ENCODE data around the gene TNFAIP8.

The TNFAIP8 gene

GRCh38 chr5:119362714-119363113 is 6.9 kb downstream of the TNFAIP8 start:
- H3K27ac ChIP-seq (ENCODE audit: poor library complexity, severe bottlenecking): peak overlapping the region; percentile 90
- ATAC-seq (ENCODE audit: low read depth): no peak
- no peak overlapping the region for H3K4me3 ChIP-seq (ENCODE audit: severe bottlenecking)
- H3K9me3 ChIP-seq (ENCODE audit: severe bottlenecking): no peaks in the 10 kb centered on the region
- TF ChIP-seq, protein P1, sequence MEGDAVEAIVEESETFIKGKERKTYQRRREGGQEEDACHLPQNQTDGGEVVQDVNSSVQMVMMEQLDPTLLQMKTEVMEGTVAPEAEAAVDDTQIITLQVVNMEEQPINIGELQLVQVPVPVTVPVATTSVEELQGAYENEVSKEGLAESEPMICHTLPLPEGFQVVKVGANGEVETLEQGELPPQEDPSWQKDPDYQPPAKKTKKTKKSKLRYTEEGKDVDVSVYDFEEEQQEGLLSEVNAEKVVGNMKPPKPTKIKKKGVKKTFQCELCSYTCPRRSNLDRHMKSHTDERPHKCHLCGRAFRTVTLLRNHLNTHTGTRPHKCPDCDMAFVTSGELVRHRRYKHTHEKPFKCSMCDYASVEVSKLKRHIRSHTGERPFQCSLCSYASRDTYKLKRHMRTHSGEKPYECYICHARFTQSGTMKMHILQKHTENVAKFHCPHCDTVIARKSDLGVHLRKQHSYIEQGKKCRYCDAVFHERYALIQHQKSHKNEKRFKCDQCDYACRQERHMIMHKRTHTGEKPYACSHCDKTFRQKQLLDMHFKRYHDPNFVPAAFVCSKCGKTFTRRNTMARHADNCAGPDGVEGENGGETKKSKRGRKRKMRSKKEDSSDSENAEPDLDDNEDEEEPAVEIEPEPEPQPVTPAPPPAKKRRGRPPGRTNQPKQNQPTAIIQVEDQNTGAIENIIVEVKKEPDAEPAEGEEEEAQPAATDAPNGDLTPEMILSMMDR (IDR thresholded peaks at IDR 0.05; ENCODE audit: poor library complexity, severe bottlenecking): no peak
- no peaks in the 10 kb centered on the region for H3K36me3 ChIP-seq (ENCODE audit: low read depth)
- no peaks in the 10 kb centered on the region for H3K27me3 ChIP-seq (ENCODE audit: insufficient read depth, poor library complexity, severe bottlenecking)
- DNase-seq (ENCODE audit: low spot score): no peak
- H3K4me1 ChIP-seq (ENCODE audit: insufficient read depth, poor library complexity, severe bottlenecking): peaks cover 63% of the 10 kb centered on the region

- TF ChIP-seq, protein P1 (IDR thresholded peaks at IDR 0.05; ENCODE audit: poor library complexity, severe bottlenecking): no peak
- no peak overlapping the region for H3K27ac ChIP-seq (ENCODE audit: poor library complexity, severe bottlenecking)
- H3K9me3 ChIP-seq (ENCODE audit: severe bottlenecking): no peaks in the 10 kb centered on the region
- no peaks in the 10 kb centered on the region for H3K27me3 ChIP-seq (ENCODE audit: insufficient read depth, poor library complexity, severe bottlenecking)
- no peak for ATAC-seq (ENCODE audit: low read depth)
- H3K4me3 ChIP-seq (ENCODE audit: severe bottlenecking): no peak overlapping the region
- DNase-seq (ENCODE audit: low spot score): no peak
- no peaks in the 10 kb centered on the region for H3K36me3 ChIP-seq (ENCODE audit: low read depth)
- H3K4me1 ChIP-seq (ENCODE audit: insufficient read depth, poor library complexity, severe bottlenecking): peaks cover 67% of the 10 kb centered on the region
Observed at GRCh38 chr5:119363271-119363670, 7.5 kb downstream of the TNFAIP8 start.

- Histone ChIP-seq H3K36me3 (ENCODE audit: low read depth) (no peaks in the 10 kb centered on the region), H3K27ac (ENCODE audit: poor library complexity, severe bottlenecking) (no peak overlapping the region), H3K9me3 (ENCODE audit: severe bottlenecking) (no peaks in the 10 kb centered on the region), H3K4me1 (ENCODE audit: insufficient read depth, poor library complexity, severe bottlenecking) (peaks cover 64% of the 10 kb centered on the region), H3K4me3 (ENCODE audit: severe bottlenecking) (no peak overlapping the region), H3K27me3 (ENCODE audit: insufficient read depth, poor library complexity, severe bottlenecking) (no peaks in the 10 kb centered on the region)
- TF ChIP-seq, protein P1 (IDR thresholded peaks at IDR 0.05; ENCODE audit: poor library complexity, severe bottlenecking): no peak
- ATAC-seq (ENCODE audit: low read depth): no peak
- no peak for DNase-seq (ENCODE audit: low spot score)
Observed at GRCh38 chr5:119363936-119364335, 8.1 kb downstream of the TNFAIP8 start.

GRCh38 chr5:119365847-119366539 is 10.2 kb downstream of the TNFAIP8 start:
- peak; percentile 6; the same call in 1 of the 3 replicates for ATAC-seq (ENCODE audit: low read depth)
- no peak for DNase-seq (ENCODE audit: low spot score)
- Histone ChIP-seq H3K27me3 (ENCODE audit: insufficient read depth, poor library complexity, severe bottlenecking) (no peaks in the 10 kb centered on the region), H3K36me3 (ENCODE audit: low read depth) (no peaks in the 10 kb centered on the region), H3K4me3 (ENCODE audit: severe bottlenecking) (no peak overlapping the region), H3K27ac (ENCODE audit: poor library complexity, severe bottlenecking) (peak overlapping the region; percentile 66), H3K4me1 (ENCODE audit: insufficient read depth, poor library complexity, severe bottlenecking) (peaks cover 44% of the 10 kb centered on the region), H3K9me3 (ENCODE audit: severe bottlenecking) (no peaks in the 10 kb centered on the region)
- TF ChIP-seq, protein P1 (IDR thresholded peaks at IDR 0.05; ENCODE audit: poor library complexity, severe bottlenecking): no peak

DNA sequence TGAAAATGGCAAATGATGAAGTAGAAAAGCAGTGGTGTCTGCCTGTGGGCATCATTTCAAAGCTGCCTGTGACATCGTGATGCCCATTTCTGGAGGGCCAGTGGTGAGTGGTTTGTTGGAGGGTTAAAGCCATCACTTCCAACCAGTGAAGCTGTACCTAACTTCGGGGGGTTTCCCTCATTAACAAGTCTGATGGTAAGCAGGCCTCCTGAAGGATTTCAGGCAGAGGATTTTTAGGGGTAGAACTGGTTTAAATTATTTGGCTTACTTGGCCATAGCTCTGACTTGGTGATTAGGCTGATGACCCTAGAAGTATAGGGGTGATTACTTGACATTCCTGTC is 10.7 kb downstream of the TNFAIP8 start:
- H3K27me3 ChIP-seq (ENCODE audit: insufficient read depth, poor library complexity, severe bottlenecking): no peaks in the 10 kb centered on the region
- H3K4me1 ChIP-seq (ENCODE audit: insufficient read depth, poor library complexity, severe bottlenecking): peaks cover 39% of the 10 kb centered on the region
- no peaks in the 10 kb centered on the region for H3K36me3 ChIP-seq (ENCODE audit: low read depth)
- H3K4me3 ChIP-seq (ENCODE audit: severe bottlenecking): no peak overlapping the region
- H3K27ac ChIP-seq (ENCODE audit: poor library complexity, severe bottlenecking): peak overlapping the region; percentile 66
- DNase-seq (ENCODE audit: low spot score) (no peak), ATAC-seq (ENCODE audit: low read depth) (no peak)
- no peaks in the 10 kb centered on the region for H3K9me3 ChIP-seq (ENCODE audit: severe bottlenecking)
- TF ChIP-seq, protein P1 (IDR thresholded peaks at IDR 0.05; ENCODE audit: poor library complexity, severe bottlenecking): no peak
